ENCODE measurements around the gene ADAMTSL3.

ADAMTSL3 gene

DNA sequence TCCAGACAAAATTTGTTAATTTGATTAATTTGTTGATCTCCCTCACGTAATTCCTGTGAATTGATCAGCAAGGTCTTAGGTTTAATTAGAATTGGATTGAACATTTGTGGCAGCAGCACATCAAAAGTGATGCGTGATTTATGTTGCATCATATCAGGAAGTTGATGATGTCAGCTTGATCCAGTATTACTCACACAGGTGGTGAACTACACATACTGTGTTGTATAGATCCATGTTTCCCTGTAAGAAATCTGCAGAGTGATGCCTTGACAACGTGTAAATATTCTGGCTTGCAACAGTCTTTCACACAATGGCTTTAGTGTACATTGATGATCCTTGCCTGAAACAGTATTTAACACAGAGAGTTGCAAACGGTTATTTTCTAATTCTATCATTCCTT, 200.4 kb downstream of the ADAMTSL3 start:
- TF ChIP-seq, protein P1, sequence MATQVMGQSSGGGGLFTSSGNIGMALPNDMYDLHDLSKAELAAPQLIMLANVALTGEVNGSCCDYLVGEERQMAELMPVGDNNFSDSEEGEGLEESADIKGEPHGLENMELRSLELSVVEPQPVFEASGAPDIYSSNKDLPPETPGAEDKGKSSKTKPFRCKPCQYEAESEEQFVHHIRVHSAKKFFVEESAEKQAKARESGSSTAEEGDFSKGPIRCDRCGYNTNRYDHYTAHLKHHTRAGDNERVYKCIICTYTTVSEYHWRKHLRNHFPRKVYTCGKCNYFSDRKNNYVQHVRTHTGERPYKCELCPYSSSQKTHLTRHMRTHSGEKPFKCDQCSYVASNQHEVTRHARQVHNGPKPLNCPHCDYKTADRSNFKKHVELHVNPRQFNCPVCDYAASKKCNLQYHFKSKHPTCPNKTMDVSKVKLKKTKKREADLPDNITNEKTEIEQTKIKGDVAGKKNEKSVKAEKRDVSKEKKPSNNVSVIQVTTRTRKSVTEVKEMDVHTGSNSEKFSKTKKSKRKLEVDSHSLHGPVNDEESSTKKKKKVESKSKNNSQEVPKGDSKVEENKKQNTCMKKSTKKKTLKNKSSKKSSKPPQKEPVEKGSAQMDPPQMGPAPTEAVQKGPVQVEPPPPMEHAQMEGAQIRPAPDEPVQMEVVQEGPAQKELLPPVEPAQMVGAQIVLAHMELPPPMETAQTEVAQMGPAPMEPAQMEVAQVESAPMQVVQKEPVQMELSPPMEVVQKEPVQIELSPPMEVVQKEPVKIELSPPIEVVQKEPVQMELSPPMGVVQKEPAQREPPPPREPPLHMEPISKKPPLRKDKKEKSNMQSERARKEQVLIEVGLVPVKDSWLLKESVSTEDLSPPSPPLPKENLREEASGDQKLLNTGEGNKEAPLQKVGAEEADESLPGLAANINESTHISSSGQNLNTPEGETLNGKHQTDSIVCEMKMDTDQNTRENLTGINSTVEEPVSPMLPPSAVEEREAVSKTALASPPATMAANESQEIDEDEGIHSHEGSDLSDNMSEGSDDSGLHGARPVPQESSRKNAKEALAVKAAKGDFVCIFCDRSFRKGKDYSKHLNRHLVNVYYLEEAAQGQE (IDR thresholded peaks at IDR 0.05; ENCODE audit: insufficient read depth in 1 of 2, low read depth in 2 of 2, low read length in 2 of 2): no peak
- TF ChIP-seq POLR2AphosphoS5 (IDR thresholded peaks at IDR 0.05; ENCODE audit: low read depth, low read length) (no peak), SIN3A (IDR thresholded peaks at IDR 0.05; ENCODE audit: borderline replicate concordance, insufficient read depth, low read length) (no peak), TAF1 (IDR thresholded peaks at IDR 0.05; ENCODE audit: borderline replicate concordance, insufficient read depth, low read length) (no peak), FOXP2 (optimal IDR thresholded peaks at IDR 0.05; ENCODE audit: borderline replicate concordance, extremely low read depth, extremely low read length, insufficient read depth) (no peak)

DNA sequence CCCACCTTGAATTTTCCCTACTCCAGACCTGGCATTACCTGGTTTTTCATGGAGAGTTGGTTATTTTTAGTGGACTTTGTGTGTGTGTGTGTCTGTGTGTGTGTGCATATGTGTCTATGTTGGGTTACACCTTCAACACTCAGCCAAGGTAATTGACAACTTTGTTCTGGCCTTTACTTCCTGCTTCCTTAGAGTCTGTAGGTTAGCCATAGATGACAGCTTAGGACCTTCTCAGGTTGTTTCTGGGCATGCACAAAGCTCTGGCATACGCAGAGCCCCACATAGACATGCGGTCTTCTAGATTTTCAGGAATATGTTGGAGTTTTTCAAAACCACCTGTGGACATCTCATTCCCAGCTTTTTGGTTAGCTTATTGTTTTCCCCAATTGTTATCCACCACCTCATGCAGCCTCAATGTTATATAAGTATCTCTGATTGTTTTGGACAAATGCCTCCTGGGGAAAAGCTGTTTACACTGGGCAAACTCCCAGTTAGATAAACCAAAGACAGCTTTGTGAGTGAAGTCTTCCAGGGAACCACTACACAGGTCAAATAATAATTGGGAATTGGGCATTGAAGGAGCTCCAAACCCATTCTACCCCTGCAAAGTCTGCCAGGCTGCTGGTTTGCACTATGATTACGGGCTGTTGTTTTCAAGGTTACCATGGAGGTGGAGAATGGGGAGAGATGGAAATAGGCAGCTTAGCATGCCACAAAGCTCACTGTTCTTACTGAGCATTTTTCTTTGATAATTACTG, 201.2 kb downstream of the ADAMTSL3 start:
- TF ChIP-seq, protein P1 (IDR thresholded peaks at IDR 0.05; ENCODE audit: insufficient read depth in 1 of 2, low read depth in 2 of 2, low read length in 2 of 2): no peak
- TF ChIP-seq POLR2AphosphoS5 (IDR thresholded peaks at IDR 0.05; ENCODE audit: low read depth, low read length): no peak

DNA sequence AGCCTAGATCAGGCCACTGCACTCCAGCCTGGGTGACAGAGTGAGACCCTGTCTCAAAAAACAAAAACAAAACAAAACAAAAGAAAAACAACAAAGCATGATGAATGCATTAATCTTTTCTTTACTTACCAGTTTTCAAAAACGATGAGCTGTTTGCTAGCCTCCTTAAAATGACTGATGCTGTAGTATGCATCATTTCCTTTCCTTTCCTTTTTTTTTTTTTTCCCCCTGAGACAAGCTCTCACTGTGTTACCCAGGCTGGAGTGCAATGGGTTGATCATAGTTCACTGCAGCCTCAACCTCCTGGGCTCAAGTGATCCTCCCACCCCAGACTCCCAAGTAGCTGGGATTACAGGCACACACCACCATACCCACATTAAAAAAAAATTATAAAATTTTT, 202.0 kb downstream of the ADAMTSL3 start:
- TF ChIP-seq TAF1 (IDR thresholded peaks at IDR 0.05; ENCODE audit: borderline replicate concordance, insufficient read depth, low read length) (no peak), POLR2AphosphoS5 (IDR thresholded peaks at IDR 0.05; ENCODE audit: low read depth, low read length) (no peak), FOXP2 (optimal IDR thresholded peaks at IDR 0.05; ENCODE audit: borderline replicate concordance, extremely low read depth, extremely low read length, insufficient read depth) (no peak), SIN3A (IDR thresholded peaks at IDR 0.05; ENCODE audit: borderline replicate concordance, insufficient read depth, low read length) (no peak)
- TF ChIP-seq, protein P1 (IDR thresholded peaks at IDR 0.05; ENCODE audit: insufficient read depth in 1 of 2, low read depth in 2 of 2, low read length in 2 of 2): no peak

DNA sequence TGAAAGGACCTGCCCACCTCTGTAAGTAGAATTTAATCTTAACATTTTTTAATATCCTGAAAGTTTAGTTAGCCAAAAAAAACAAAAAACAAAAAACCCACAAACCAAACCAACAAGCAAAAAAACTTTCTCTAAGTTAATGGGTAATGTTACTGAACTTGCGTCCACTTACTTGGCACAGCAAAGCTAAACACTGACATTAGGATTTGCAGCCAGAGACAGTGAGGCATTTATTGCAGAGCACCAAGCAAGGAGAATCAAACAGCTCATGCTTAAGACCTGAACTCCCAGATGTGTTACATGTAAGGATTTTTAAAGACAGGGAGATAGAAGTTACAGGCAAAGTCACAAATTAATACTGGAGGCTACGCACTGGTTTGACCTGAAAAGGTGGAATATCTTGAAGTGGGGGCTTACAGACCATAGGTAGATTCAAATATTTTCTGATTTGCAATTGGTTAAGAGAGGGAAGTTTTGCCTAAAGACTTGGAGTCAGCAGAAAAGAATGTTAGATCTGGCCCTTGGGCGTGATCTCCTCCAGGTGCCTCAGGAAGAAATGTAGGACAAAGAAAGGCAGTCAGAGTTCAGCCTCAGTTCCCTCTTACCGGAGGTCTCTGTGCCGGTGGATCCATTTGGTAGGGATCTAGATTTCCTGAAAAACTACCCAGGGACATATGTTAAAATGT, 205.0 kb downstream of the ADAMTSL3 start:
- TF ChIP-seq, protein P1 (IDR thresholded peaks at IDR 0.05; ENCODE audit: insufficient read depth in 1 of 2, low read depth in 2 of 2, low read length in 2 of 2): no peak
- TF ChIP-seq FOXP2 (optimal IDR thresholded peaks at IDR 0.05; ENCODE audit: borderline replicate concordance, extremely low read depth, extremely low read length, insufficient read depth) (no peak), SIN3A (IDR thresholded peaks at IDR 0.05; ENCODE audit: borderline replicate concordance, insufficient read depth, low read length) (no peak)

Measured in PFSK-1 (cell line).